MCF 10A (cell line): Measurements from ENCODE around the gene EXOC5. TPM values are rescaled to one million over a fixed set of nuclear protein-coding genes. Genes with fewer than 3 reads are reported as not detected.

Experiments used
- BruUV-seq: library from RNA; stranded (reverse); fragments of 400-500 nt; replicated peaks from 2 replicates; lab custom pipeline; 2021; lab: Mats Ljungman, UMichigan
- CTCF ChIA-PET: fragments of 300-600 bp; sonication (Branson Sonifier 250); formaldehyde crosslinking; extraction: SDS; loops from one replicate; lab custom pipeline; 2021; ENCODE audit warnings: antibody characterized with exemption, inconsistent platforms; lab: Yijun Ruan, JAX
- POLR2A ChIA-PET: fragments of 300-600, 350-650 bp; sonication (Branson Sonifier 250); formaldehyde crosslinking; extraction: SDS; loops from one replicate; lab custom pipeline; 2020; ENCODE audit warnings: antibody characterized with exemption, inconsistent platforms; lab: Yijun Ruan, JAX
- DNase-seq: peaks from one replicate; pipeline ENCODE4 v3.0.0-alpha.2; 2018; ENCODE audit not compliant: unreplicated experiment
- H3K27ac Mint-ChIP-seq: one replicate; pipeline ENCODE4 v1.8.0; 2022; ENCODE audit warnings: mild to moderate bottlenecking, low read depth, mixed read lengths; ENCODE audit not compliant: unreplicated experiment
- H3K27me3 Mint-ChIP-seq: one replicate; pipeline ENCODE4 v1.8.0; 2022; ENCODE audit warnings: mixed read lengths; ENCODE audit not compliant: insufficient read depth, unreplicated experiment
- H3K36me3 Mint-ChIP-seq: one replicate; pipeline ENCODE4 v1.8.0; 2022; ENCODE audit warnings: mild to moderate bottlenecking, moderate library complexity, mixed read lengths; ENCODE audit not compliant: insufficient read depth, unreplicated experiment
- H3K4me1 Mint-ChIP-seq: one replicate; pipeline ENCODE4 v1.8.0; 2022; ENCODE audit warnings: mixed read lengths; ENCODE audit not compliant: insufficient read depth, unreplicated experiment
- H3K4me3 Mint-ChIP-seq: one replicate; pipeline ENCODE4 v1.8.0; 2022; ENCODE audit warnings: mild to moderate bottlenecking, moderate library complexity, mixed read lengths; ENCODE audit not compliant: unreplicated experiment
- H3K9me3 Mint-ChIP-seq: one replicate; pipeline ENCODE4 v1.8.0; 2022; ENCODE audit warnings: mixed read lengths; ENCODE audit not compliant: unreplicated experiment
- CTCF ChIP-seq: fragments of 200-600 bp; IDR thresholded peaks from one replicate; pipeline ENCODE4 v1.8.0; 2022; ENCODE audit warnings: antibody characterized with exemption, mild to moderate bottlenecking; ENCODE audit not compliant: unreplicated experiment
- intact Hi-C: fragments of 100-400 bp; cut with micrococcal nuclease; formaldehyde crosslinking; loops from 2 replicates; pipeline ENCODE4 v1.14.1; 2022
- total RNA-seq: library from RNA; stranded (reverse); gene quantifications from 2 replicates; pipeline ENCODE4 v1.2.3, GENCODE V29; 2022

EXOC5 gene
- total RNA-seq, 1 experiment from 2014 or later = 61.5 TPM

DNA sequence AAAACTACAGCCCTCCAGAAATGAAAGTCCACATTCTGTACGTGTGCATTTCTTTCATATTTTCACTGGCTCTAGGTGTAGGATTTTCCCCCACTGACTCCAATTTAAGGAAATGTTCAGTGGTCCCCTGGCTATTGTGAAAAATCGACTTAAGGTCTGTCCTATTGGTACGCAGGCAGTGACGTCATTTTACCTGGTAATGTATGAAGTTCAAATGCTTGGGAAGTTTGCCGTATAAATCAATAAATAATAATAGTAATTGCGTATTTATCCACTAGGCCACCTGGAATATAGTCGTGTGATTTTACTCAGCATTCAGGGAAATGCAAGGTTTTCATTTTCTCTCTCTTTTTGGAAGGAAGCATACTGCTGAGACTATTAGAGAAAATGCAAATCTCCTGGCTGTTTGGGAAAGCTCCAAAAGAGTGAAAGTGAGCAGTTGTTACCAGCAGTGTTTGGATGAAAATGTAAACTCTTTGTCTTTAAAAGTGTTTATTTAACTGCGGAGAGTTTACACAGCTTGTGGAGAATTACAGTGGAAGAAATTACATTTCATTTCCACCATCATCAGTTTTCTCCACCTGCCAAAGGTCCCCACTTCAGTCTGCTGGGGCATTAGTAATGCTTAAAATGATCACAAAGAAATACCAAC, 107.0 kb downstream of the EXOC5 start:
- Mint-ChIP-seq H3K9me3 (no peaks in the 10 kb centered on the region), H3K4me3 (no peak overlapping the region), H3K27me3 (peaks cover 40% of the 10 kb centered on the region), H3K4me1 (no peaks in the 10 kb centered on the region), H3K27ac (no peak overlapping the region), H3K36me3 (no peaks in the 10 kb centered on the region)
- ChIA-PET CTCF (interaction anchor here (0.6 kb wide), 1 partner anchor 9 kb away, joined by 3 read pairs; no protein-coding TSS in a partner anchor), POLR2A (interaction anchor here (0.6 kb wide), 1 partner anchor 12 kb away, joined by 4 read pairs; no protein-coding TSS in a partner anchor)
- DNase-seq = no peak
- no TSS peak for BruUV-seq
- TF ChIP-seq CTCF = no peak
- intact Hi-C loops = no loop called here

DNA sequence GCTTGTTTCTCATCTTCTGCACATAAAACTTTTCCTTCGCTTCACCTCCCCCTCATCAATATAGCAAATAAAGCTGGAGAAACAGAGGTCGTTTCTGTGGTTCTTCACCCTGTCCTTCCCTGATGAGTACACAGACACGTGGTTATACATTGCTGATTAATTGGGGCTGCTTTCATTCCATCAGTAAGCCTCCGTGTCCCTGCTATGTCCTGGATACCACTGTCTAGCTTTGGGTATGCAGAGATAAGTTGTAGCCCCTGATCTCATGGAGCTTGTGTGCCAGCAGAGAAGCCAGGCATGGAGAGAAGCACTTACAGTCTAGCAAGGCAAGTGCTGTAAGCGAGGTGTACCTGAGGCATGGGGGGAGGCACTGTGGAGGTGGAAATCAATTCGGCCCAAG, 108.4 kb downstream of the EXOC5 start:
- no TSS peak for BruUV-seq

GRCh38 chr14:57153286-57153685, 115.4 kb downstream of the EXOC5 start:
- Mint-ChIP-seq H3K9me3 (no peaks in the 10 kb centered on the region), H3K36me3 (no peaks in the 10 kb centered on the region), H3K4me3 (no peak overlapping the region), H3K4me1 (no peaks in the 10 kb centered on the region), H3K27ac (no peak overlapping the region), H3K27me3 (peaks cover 23% of the 10 kb centered on the region)
- TF ChIP-seq CTCF = no peak
- ChIA-PET POLR2A (interaction anchor here (0.7 kb wide), 1 partner anchor 48 kb away, joined by 4 read pairs; no protein-coding TSS in a partner anchor), CTCF (interaction anchor here (0.6 to 0.7 kb wide), 2 partner anchors 9 to 384 kb away, joined by 3 to 4 read pairs; no protein-coding TSS in a partner anchor)
- BruUV-seq = no TSS peak
- intact Hi-C loops = no loop called here
- DNase-seq = no peak

More for the DNA sequence above, 108.4 kb downstream of the EXOC5 start:
- H3K4me1 Mint-ChIP-seq = no peaks in the 10 kb centered on the region
- H3K27ac Mint-ChIP-seq = no peak overlapping the region
- peaks cover 47% of the 10 kb centered on the region for H3K27me3 Mint-ChIP-seq
- H3K9me3 Mint-ChIP-seq = no peaks in the 10 kb centered on the region
- no peak for TF ChIP-seq CTCF
- ChIA-PET POLR2A (no interaction called here), CTCF (interaction anchor here (0.7 kb wide), 1 partner anchor 10 kb away, joined by 3 read pairs; no protein-coding TSS in a partner anchor)
- DNase-seq = no peak
- intact Hi-C loops = no loop called here
- no peaks in the 10 kb centered on the region for H3K36me3 Mint-ChIP-seq
- no peak overlapping the region for H3K4me3 Mint-ChIP-seq

Other genes with a start within 250 kb of the EXOC5 start
- gene AP5M1, start 66 bp upstream of the EXOC5 start, total RNA-seq = 31.7 and 32.6 TPM in 2 replicates
- 21.1 and 25.3 TPM in 2 replicates for gene NAA30, start 121.7 kb upstream of the EXOC5 start, total RNA-seq
- not detected in 2 replicates for gene CCDC198, start 225.0 kb upstream of the EXOC5 start, total RNA-seq